NCI-H1417 treated with DMSO at 0.1 percent for 48 hours (cell line): ENCODE data around the gene ANGEL1.

Source experiments
- DNase-seq: peaks from one replicate; lab custom pipeline; 2025; lab: John Stamatoyannopoulos, UW

Gene ANGEL1

DNA sequence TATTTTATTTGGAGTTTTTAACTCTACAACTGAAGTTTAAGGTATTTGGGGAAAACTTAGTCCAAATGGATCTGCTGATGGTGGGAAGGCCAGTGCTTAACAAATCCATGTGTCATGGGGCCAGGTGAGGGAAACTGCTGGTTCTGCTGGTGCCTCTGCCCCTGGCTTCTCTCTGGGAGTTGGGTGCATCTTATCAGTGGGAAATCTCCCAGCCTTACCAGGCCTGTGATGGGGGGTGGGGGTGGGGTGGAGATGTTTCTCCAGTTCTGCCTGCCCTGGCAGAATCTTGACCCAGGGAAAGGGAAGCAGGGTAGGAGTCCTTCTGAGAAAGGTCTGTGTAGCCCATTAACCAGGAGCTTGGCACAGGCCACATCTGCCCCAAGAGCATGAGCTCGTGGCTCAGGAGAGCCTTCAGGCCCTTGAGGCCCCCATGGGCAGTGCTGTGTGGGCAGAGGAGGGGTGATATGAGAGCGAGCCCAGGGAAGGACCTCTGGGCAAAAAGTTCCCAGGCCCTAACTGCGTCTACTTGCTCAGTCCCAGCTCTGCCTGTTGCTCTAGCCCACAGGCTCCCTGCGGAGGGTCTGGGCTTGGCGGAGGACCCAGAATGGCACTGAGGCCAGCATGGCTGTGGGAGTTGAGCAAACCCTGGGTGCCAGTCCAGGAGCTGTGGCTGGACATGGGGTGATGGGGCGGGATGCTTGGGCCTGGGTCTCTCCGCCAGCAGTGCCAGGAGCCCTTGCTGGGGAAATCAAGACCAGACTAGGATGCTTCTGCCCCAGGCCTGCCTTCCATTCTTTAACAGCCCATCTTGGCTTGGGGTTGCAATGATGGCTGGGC, 33.2 kb downstream of the ANGEL1 start:
- no peak for DNase-seq

DNA sequence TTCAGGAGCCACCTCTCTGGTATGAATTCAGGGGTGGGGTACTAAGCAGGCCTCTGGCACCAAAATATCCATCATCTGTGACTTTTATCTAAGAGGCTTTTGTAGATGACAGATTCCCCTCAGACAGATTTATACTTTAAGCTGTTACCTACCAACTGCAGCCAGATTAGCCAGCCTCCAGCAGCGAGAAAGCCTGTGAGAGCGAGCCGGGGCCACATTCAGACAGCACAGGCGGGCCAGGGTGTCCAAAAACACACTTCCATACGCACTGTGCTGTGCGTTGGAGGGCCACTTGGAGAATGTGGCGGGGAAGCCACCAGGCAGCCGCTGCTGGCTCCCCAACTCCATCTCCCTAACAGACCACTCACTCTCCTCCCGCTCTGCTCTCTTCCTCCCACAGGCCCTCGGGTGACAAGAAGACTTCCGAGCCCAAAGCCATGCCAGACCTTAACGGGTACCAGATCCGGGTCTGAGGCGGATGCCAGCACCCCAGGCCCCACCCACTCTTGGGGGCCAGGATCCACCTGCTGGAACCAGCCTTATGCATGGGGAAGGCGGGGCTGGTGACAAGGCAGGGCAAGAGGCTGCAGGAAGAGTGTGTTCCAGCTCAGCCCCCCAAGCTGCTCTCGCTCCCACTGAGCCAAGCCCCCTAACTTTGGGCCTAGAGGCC, 34.0 kb downstream of the ANGEL1 start:
- DNase-seq = no peak

DNA sequence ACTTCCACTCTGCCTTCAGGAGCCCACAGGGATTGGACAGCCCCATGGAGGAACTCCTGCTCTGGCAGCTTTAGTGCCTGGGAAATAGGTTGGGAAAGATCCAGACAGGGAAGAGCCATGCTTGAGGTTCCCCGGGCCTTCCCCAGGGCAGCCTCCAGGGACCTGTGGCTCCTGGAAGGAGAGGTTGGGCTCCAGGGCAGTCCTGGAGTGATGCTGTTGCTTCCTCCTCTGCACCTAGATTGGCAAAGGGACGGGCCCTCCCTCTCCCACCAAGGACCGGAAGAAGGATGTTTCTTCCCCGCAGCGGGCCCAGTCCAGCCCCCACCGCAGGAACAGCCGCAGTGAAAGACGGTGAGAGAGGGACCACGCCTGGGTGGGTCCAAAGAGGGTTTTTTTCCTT, 35.0 kb downstream of the ANGEL1 start:
- no peak for DNase-seq

- no peak for DNase-seq
Measured at GRCh38 chr14:76776428-76777251, 36.0 kb downstream of the ANGEL1 start.

- no peak for DNase-seq
Measured at GRCh38 chr14:76775695-76776427, 36.8 kb downstream of the ANGEL1 start.

DNA sequence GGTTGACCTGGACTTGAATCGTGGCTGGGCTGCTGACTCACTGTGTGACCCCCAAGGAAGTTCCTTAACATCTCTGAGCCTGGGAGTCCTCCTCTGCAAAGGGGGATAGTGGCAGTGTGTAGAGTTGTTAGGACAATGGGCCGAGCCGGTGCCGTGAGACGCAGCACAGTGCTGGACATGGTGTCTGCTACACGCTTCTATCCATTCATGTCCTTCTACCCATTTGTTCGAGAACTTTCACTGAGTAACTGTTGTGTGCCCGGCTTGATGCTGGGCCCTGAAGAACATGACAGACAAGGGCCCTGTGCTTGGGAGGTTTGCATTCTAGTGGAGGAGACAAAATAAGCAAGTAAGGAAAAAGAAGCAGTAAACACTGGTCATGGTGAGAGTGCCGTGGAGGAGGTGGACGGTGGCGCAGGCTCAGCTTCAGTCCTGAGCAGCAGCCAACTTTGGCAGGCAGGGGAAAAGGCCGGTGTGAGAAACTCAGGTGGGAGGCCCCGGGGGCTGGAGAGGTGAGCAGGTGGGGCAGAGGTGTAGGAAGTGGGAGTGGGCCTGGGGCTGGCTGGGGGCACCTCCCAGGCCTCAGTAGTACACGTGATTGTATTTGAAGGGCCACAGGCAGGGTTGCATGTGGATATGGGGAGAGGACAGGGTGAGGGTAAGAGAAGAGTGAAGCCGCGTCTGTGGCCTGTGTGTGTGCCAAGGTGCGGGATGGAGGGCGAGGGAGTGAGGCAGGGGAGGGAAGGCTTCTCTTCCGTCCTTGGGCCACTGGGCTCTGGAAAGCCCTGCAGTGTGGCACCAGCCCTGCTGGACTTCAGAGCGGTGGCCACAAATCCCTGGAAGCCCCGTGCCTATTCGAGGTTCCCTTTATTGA, 37.6 kb downstream of the ANGEL1 start:
- no peak for DNase-seq

DNA sequence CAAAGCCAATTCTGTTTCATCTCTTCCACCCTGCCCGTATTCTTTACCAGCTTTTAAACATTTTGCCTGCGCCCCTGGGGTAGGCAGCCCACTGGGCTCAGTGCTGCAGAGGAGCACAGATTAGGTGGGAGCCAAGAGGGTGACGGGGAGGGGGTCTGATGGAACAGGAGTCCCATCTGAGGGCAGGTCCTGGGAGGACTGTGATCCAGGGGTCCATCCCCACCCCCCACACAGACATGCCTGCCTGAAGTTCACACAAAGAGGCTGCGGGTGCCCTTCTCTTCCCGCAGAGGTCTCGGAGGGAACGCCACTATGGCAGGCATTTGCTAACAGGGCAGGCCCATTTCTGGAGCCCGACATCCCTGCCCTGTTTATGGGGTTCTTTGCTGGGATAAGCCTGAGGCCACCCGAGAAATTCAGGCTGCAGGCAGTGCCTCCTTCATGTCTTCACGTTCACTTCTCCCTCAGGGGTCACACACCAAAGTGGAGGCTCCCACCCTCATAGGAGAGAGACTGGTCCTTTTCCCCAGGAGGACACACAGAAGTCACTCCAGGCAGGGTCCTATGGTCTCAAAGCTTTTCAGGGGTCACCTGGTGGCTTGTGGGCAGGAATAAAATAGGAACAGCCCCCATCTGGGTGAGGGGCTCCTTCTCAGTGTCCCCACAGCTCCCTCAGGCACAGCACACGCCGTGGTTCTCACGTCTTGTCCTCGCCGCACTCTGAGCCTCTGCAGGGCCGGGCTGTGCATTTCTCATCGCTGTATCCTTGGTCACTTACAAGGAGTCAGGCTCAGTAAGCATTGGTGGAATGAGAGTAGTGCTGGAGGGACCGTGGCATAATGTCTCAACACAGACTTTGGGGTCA, 38.5 kb downstream of the ANGEL1 start:
- no peak for DNase-seq

- DNase-seq = no peak
Measured at GRCh38 chr14:76773188-76773885, 39.3 kb downstream of the ANGEL1 start.

GRCh38 chr14:76772300-76773187, 40.1 kb downstream of the ANGEL1 start:
- no peak for DNase-seq

GRCh38 chr14:76771437-76771980, 41.2 kb downstream of the ANGEL1 start:
- DNase-seq = no peak

- no peak for DNase-seq
Measured at GRCh38 chr14:76770521-76771436, 41.9 kb downstream of the ANGEL1 start.

DNA sequence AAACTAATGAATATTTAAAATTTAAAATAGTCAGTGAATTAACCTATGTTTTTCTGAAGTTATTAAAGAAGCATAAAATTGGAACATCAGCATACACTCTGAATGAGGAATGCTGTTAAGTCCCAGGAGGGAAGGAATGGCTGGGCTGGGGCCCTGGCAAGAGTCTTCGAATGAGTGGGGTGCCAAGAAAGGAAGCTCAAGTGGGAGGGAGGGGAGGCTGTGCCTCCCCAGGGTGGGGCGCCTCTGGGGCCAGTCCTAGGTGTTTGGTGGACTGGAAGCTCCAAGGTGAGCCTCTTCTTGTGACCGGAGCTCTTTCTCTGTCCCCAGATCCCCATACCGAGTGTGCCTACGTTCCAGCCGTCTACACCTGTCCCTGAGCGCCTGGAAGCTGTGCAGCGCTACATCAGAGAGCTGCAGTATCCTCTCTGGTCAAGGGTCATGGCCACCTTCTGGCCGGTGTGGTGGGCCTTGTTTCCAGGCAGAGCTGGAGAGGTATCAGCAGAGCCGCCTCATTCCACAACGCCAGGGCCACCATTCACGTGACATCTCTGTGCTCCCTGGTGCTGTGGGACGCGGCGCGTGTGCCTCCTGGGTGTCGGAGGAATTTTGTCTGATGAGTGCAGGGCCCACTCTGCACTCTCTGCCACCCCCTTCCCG, 42.9 kb downstream of the ANGEL1 start:
- no peak for DNase-seq

- no peak for DNase-seq
Measured at GRCh38 chr14:76768671-76769500, 43.8 kb downstream of the ANGEL1 start.

- DNase-seq = no peak
Measured at GRCh38 chr14:76767681-76768656, 44.7 kb downstream of the ANGEL1 start.
